HG03354 (cell line): ENCODE results near the gene AKAP1.
"Not testable (repeated sequence)": the region's sequence is repeated elsewhere in the genome, so short reads cannot be mapped to it uniquely, and the experiment has no call there.

ENCODE experiments used
- ATAC-seq: cut with Tn5 transposase; IDR thresholded peaks from one replicate; pipeline ENCODE4 v1.9.1; 2021; ENCODE audit warnings: mild to moderate bottlenecking; ENCODE audit not compliant: unreplicated experiment, poor library complexity, severe bottlenecking

Gene AKAP1

DNA sequence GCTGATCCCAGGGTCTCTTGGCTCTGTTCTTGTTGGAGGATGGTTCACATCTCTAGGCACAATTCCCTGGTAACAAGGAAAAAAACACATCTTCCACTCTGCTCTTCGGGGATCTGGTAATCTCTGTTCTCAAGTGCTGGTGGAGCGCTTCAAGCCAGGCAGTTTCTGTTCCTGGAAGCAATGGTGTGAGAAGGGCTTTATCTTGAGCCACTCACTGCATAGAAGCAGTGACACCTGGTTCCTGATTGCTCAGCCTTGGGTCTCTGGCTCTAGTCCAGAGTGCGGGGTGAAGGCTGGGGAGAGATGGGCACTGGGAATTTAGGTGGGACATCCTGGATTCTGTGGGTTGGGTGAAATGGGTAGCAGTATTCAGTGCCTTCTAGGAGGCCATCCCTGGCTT is 14.1 kb downstream of the AKAP1 start:
- ATAC-seq: peak; percentile 53

DNA sequence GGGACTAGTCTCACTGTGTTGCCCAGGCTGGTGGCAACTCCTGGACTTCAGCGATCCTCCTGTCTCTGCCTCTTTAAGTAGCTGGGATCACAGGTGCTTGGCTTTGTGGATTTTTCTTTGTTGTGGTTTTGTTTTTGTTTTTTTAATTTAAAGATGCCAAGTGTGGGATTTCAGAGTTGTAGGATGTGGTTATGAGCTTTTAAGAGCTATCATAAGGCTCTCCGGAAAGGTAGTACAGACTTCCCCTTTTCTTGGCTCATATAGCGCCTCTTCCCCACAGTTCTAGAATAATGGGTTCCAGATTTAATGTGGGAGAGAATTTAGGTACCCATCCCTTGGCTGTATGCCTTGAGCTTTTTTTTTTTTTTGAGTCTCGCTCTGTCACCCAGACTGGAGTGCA is 17.1 kb downstream of the AKAP1 start:
- ATAC-seq: no peak

DNA sequence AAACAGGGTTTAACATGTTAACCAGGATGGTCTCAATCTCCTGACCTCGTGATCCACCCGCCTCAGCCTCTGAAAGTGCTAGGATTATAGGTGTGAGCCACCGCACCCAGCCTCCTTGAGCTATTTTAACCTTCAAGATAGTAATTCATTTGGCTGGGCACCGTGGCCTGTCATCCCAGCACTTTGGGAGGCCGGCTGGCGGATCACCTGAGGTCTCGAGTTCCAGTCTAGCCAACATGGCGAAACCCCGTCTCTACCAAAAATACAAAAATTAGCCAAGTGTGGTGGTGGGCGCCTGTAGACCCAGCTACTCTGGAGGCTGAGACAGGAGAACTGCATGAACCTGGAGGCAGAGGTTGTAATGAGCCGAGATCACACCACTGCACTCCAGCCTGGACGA is 17.6 kb downstream of the AKAP1 start:
- not testable (repeated sequence) for ATAC-seq

DNA sequence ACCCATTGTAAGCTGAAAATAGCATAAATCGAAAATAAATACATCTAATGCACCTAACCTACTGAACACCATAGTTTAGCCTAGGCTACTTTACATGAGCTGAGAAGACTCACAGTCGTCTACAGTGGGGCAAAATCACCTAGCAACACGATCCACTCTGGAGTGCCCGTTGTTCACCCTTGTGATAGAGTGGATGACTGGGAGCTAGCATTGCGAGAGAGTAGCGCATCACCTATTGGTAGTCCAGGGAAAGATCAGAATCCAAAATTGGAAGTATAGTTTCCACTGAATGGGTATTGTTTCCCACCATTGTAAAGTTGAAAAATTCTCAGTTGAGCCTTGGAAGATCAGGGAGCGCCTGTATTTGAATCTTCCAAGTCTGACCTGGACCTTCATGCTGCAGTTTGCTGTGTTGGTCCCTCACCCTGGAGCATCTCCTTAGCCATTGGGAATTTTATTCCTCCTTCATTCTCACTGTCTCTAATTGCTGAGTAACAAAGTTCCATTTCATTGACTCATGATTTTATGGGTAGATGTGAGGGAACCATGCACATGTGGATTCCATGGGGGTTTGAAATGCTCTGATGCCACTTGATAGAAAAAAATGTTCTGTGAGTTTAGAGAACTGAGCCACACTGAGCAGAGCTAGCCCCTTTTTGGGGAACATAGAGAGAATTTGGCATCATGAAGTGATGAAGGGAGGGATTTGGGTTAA is 19.6 kb downstream of the AKAP1 start:
- ATAC-seq: no peak

DNA sequence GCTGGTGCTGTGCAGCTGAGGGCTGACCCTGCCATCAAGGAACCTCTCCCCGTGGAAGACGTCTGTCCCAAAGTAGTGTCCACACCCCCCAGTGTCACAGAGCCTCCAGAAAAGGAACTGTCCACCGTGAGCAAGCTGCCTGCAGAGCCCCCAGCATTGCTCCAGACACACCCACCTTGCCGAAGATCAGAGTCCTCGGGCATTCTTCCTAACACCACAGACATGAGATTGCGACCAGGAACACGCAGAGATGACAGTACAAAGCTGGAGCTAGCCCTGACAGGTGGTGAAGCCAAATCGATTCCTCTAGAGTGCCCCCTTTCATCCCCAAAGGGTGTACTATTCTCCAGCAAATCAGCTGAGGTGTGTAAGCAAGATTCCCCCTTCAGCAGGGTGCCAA is 20.5 kb downstream of the AKAP1 start:
- no peak for ATAC-seq

DNA sequence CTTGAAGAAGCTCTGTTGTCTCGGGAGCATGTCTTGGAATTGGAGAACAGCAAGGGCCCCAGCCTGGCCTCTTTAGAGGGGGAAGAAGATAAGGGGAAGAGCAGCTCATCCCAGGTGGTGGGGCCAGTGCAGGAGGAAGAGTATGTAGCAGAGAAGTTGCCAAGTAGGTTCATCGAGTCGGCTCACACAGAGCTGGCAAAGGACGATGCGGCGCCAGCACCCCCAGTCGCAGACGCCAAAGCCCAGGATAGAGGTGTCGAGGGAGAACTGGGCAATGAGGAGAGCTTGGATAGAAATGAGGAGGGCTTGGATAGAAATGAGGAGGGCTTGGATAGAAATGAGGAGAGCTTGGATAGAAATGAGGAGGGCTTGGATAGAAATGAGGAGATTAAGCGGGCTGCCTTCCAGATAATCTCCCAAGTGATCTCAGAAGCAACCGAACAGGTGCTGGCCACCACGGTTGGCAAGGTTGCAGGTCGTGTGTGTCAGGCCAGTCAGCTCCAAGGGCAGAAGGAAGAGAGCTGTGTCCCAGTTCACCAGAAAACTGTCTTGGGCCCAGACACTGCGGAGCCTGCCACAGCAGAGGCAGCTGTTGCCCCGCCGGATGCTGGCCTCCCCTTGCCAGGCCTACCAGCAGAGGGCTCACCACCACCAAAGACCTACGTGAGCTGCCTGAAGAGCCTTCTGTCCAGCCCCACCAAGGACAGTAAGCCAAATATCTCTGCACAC is 21.2 kb downstream of the AKAP1 start:
- no peak for ATAC-seq

DNA sequence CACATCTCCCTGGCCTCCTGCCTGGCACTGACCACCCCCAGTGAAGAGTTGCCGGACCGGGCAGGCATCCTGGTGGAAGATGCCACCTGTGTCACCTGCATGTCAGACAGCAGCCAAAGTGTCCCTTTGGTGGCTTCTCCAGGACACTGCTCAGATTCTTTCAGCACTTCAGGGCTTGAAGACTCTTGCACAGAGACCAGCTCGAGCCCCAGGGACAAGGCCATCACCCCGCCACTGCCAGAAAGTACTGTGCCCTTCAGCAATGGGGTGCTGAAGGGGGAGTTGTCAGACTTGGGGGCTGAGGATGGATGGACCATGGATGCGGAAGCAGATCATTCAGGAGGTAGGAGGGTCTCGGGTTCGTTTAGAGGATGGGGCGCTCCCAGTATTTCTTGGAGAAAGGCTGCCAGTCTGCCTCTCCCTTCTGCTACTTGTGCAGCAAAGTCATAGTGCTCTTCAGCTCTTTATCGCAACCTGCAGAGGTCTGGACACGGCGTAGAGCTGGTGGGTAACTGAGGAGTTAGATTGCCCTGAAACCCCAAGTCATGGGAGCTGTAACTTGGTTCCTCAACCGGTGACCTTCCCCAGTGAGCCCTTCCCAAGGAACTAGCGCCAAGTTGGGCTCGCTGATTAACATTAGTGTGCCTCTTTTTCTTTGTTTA is 21.9 kb downstream of the AKAP1 start:
- ATAC-seq: no peak

- no peak for ATAC-seq
Measured at GRCh38 chr17:57107498-57108101, 22.6 kb downstream of the AKAP1 start.

DNA sequence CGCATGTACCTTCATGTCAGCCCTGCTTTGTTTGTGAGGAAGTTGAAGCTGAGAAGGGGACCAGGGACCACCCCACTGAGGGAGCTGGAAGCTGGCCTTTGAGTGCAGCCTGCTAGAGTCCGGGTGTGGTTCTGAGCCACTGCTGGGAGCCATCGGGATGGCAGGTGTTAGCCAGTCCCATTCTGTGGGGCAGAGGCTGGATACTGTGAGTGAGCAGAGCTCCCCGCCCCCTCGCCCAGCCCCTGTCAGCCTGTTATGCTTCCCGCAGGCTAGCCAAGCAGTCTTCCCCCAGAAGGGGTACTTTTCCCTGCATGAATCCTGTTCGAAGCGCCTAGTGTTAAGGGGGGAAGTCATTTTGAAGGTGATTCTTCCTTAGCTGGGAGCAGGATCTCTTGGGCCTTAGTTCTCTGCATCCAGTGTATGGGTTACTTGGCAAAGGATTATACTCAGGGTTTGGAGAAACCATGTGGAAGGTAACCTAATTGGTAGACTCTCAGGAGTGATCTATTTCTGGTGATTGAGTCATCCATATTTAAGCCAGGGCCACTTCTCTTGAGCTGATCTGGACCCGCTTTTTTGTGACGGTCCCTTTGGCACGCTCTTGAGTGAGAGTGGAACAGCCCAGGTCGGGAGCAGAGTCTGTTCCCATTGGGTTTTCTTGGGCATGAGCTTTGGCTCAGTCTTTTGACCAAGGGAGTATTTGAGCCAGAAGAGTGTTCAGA is 23.8 kb downstream of the AKAP1 start:
- no peak for ATAC-seq

GRCh38 chr17:57109393-57110151 is 24.5 kb downstream of the AKAP1 start:
- no peak for ATAC-seq

GRCh38 chr17:57110152-57110542 is 25.1 kb downstream of the AKAP1 start:
- no peak for ATAC-seq

DNA sequence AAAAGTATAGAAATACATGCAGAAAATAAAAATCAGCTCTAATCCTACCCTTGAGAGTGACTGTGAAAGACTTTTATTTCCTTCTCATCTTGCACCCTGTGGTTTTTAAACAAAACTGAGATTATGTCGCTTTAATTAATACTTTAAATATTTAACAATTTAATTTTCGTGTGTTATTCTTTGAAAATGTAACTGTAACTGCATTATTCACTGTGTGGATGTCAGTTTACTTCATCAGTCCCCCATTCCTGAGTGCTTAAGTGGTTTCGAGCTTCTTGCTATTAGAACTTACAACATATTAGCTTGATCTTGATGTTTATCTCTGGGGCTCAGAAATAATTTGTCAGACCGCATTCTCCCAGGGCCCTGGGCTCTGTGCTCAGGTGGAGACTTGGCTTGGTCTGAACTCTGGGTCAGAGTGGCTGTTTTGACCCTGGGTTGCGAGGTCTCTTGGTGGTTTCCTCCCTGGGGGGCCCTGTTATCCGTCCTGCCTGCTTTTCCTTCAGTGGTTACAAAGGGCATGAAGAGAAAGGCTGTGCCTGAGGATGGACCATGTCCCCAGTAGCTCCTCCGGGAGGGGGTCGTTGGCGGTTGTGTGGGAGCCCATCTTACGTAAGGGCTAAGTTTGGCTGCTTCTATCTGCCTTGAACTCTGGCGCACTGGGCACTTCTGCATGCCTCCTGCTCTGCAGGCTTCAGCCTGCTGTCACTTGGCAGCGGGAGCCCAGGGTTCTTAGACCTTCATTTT is 25.7 kb downstream of the AKAP1 start:
- ATAC-seq: no peak

GRCh38 chr17:57111386-57111785 is 26.3 kb downstream of the AKAP1 start:
- no peak for ATAC-seq

GRCh38 chr17:57113011-57113410 is 28.0 kb downstream of the AKAP1 start:
- ATAC-seq: no peak

- no peak for ATAC-seq
Measured at GRCh38 chr17:57113656-57114055, 28.6 kb downstream of the AKAP1 start.

DNA sequence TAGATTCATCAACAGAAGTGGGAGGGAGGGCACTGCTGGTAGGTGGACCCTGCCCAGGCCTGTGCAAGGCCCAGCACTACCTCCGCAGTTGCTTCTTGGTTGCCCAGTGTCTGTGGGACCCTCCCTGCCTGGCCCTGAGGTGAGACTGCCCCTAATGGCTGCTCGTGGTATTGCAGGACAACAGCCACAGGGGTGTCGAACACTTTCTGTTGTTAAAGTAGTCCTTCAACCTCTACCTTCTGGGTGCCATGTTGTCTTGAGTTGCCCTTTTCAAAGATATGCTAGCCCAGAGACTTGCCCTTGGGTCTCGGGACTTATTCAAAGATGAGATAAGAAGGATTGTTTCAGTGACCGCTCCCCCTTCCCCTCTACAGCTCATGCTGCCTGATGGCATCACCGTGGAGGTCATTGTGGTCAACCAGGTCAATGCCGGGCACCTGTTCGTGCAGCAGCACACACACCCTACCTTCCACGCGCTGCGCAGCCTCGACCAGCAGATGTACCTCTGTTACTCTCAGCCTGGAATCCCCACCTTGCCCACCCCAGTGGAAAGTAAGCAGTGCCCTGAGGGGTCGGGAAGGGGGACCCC is 29.1 kb downstream of the AKAP1 start:
- ATAC-seq: no peak

- ATAC-seq: no peak
Measured at GRCh38 chr17:57115377-57115776, 30.3 kb downstream of the AKAP1 start.

DNA sequence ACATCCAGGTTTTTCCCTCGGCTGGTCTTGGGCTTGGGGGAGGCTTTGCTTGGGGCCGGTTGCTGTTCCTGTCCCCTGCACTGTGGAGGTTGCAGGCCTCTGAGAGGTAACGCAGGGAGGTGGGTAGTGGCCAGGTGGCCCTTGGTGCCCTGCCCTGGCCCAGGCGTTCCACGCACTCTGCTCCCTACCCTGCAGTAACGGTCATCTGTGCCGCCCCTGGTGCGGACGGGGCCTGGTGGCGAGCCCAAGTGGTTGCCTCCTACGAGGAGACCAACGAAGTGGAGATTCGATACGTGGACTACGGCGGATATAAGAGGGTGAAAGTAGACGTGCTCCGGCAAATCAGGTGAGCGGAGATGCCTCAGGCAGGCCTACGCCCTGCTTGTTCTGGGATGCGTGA is 30.9 kb downstream of the AKAP1 start:
- no peak for ATAC-seq
